Stimulated activated CD8-positive, alpha-beta memory T cell treated with anti-CD3 and anti-CD28 coated beads, Interleukin-2, amount 100 ng/mL, for 48 hours (primary cell): ENCODE measurements around the gene APEH.
"Not testable (repeated sequence)": the region's sequence is repeated elsewhere in the genome, so short reads cannot be mapped to it uniquely, and the experiment has no call there.

Experiments
- DNase-seq, 2 donors: peaks; one replicate each; pipeline ENCODE4 v3.0.0-alpha.2; 2020; ENCODE audit warnings: low read depth in 2 of 2

The APEH gene

GRCh38 chr3:49689908-49690624 lies 15.9 kb downstream of the APEH start:
- DNase-seq: not testable (repeated sequence)

GRCh38 chr3:49690856-49691255 lies 16.7 kb downstream of the APEH start:
- DNase-seq: not testable (repeated sequence)

- DNase-seq: not testable (repeated sequence)
These were observed 17.3 kb downstream of the APEH start for GRCh38 chr3:49691481-49691880.

GRCh38 chr3:49694409-49695070 lies 20.4 kb downstream of the APEH start:
- not testable (repeated sequence) for DNase-seq

DNA sequence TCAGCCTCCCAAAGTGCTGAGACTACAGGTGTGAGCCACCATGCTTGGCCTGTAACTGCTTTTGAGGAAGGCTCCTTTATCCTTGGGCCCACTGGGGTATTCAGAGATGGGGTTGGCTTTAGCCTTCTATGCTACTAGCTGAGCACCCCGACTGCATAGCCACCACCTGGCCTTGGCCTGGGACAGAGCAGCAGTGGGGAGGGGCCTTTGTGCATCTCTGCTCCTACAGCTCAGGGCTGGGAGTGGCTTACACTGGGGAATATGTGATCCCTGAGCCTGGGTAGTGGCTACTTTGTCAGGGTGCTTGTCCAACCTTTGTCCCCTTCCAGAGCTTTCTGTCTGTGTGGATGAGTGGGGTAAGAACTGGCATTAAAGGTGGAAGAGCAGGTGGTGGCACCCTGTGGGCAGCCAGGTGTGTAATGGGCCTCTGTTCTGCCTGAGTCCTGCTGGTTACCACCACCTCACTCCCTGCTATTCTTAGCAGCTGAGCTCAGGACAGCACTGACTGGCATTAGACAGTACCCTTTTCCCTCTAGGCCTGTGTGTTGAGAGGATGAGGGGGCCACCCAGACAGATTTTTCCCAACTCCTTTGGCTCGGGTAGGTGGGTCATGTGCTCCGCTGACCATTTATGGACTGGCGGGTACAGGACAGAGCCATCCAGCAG lies 21.3 kb downstream of the APEH start:
- not testable (repeated sequence) for DNase-seq

GRCh38 chr3:49699281-49699979 lies 25.3 kb downstream of the APEH start:
- no peak for DNase-seq

- DNase-seq: no peak
These were observed 25.9 kb downstream of the APEH start for GRCh38 chr3:49700014-49700413.

- DNase-seq: no peak
These were observed 26.4 kb downstream of the APEH start for GRCh38 chr3:49700453-49701128.

- no peak for DNase-seq
These were observed 27.4 kb downstream of the APEH start for GRCh38 chr3:49701388-49702077.

DNA sequence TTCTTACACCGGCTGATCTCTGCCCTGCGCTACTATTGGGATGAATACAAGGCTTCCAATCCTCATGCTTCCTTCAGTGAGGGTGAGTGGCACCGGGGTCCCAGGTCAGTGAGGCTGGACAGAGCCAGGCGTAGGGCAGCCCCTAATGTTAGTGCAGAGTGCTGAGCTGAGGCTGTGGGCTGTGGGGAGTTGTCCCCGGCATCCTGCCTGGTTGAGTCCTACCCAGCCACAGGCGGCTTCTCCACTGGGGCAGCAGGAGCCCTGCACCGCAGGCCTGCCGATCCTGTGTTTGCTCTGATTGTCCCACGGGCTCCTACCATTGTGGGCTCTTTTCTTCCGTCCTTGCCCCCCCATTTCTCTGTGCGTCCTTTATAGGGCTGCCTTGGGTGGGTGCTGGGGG lies 28.5 kb downstream of the APEH start:
- DNase-seq: no peak

GRCh38 chr3:49703443-49703927 lies 29.3 kb downstream of the APEH start:
- peak in 1 of 2 donors; percentile 42 for DNase-seq

DNA sequence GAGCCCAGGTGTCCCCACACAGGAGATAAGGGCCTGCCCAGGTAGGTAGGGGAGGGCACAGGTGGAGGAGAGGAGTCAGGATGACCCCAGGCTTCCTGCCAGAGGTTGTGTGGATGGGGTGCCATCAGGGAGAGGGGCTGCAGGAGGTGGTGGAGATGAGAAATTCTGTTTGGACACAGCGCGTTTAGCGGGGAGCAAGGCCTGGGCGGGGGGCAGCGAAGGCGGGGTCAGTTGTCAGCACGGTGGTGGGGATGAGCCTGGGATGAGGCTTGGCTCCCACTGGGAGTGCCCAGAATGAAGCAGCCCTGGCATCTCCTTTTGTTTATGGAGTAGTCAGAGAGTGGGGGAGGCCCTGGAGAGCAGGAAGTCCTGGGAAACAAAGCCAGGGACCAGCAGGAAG lies 29.8 kb downstream of the APEH start:
- DNase-seq: no peak

DNA sequence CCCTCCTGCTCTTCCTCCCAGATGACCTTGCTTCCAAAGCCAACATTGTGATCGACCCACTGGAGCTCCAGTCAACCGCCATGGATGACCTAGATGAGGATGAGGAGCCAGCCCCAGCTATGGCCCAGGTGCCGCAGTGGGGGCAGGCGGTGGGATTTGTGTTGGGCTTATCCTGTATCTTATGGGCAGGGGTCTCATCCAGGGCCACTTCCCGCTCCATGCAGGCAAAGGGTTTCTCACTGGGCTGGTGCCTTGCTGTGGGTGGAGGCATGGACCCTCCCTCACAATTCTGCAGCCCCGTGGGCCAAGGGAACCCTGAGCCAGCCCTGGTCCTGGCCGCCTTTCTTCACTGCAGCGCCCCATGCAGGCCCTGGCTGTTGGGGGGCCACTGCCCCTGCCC lies 30.5 kb downstream of the APEH start:
- no peak for DNase-seq

DNA sequence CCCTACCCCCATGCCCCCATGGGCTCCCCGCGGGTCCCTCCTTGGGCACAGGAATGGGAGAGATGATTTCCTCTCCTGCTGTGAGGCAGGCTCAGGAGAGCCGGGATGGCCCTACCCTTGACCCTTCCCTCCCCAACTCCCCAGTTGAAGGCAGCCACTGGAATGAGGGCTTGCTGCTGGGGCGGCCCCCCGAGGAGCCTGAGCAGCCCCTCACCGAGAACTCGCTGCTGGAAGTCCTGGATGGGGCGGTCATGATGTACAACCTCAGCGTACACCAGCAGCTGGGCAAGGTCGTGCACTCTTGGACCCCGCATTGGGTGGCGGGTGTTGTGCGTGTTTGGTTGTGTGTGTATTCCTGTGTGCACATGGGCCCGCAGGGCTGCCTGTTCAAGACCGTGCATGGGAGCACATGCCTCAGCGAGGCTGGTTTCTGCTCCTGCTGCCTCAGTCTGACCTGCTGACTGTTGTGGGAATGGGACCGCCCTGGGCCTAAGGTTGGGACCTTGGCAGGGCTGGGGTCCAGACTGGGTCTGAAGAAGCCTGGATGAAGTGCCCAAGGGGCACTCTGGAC lies 31.3 kb downstream of the APEH start:
- DNase-seq: no peak

DNA sequence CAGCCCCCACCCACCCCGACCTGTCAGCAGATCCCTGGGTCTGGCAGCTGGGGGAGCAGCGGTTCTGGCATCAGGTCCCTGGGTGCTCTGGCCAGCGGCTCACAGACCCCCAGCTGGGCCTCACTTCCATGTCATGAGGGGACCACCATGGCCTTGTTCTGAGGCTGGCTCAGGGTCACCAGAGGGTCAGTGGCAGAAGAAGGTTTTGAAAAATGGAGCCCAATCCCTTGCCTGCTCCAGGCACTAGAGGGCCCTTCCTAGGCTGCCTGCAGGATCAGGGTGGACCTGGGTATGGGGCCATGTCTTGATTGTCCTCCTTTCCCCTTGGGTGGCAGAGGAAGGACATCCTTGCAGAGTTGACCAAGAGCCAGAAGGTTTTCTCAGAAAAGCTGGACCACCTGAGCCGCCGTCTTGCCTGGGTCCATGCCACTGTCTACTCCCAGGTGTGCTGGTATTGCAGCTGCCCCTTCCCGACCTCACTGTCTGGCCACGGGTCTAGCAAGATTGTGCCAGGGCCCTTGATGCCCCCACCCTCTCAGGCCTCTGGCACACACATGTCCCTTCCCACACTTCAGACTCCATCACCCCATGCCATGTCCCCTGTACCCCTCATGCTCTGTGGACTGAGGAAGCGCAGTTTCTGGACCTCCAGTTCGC lies 32.4 kb downstream of the APEH start:
- DNase-seq: no peak

GRCh38 chr3:49707113-49707480 lies 32.9 kb downstream of the APEH start:
- DNase-seq: no peak

DNA sequence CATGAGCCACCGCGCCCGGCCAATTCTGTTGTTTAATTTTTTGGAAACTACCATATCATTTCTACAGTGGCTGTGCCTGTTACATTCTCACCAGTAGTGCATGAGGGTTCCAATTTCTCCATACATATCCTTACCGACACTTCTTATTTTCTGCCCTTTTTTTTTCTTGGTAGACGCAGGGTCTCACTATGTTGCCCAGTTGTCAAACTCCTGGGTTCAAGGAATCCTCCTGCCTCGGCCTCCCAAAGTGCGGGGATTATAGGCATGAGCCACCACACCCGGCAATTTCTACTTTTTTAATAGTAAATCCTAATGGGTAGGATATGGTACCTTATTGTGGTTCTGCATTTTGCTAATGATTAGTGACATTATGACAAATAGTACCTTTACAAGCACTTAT lies 35.7 kb downstream of the APEH start:
- DNase-seq: no peak

DNA sequence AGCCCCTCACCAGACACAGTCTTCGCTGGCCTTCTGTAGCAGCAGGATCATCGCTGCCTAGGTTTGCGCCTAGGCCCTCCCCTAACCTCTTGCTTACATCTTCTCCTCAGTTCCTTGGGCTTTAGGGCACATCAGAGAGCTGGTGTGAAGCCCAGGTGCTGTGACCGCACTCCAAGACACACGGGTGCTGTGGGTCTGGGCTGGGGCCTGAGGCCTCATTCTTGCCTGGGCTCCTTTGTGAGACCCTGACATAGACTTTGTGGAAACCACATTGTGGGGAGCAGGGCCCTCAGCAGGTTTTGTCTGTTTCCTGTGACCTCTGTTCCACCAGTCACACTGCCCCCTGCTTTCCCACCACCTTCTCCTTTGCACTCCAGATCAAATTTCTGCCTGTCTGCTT lies 37.3 kb downstream of the APEH start:
- DNase-seq: no peak

GRCh38 chr3:49712166-49712565 lies 38.0 kb downstream of the APEH start:
- DNase-seq: no peak

GRCh38 chr3:49712631-49713317 lies 38.6 kb downstream of the APEH start:
- DNase-seq: no peak
